AG04450 (cell line): ENCODE data around the gene SPEF1. TPM values are rescaled to one million over a fixed set of nuclear protein-coding genes. Genes with fewer than 3 reads are reported as not detected.

Experiments
- CTCF ChIA-PET: fragments of 300-600, 350-600 bp; formaldehyde crosslinking; extraction: SDS; loops from one replicate; lab custom pipeline; 2022; ENCODE audit warnings: antibody characterized with exemption, inconsistent platforms; lab: Charles Lee
- POLR2A ChIA-PET: fragments of 350-600 bp; formaldehyde crosslinking; extraction: SDS; loops from one replicate; lab custom pipeline; 2021; ENCODE audit warnings: antibody characterized with exemption, inconsistent platforms; lab: Yijun Ruan, JAX
- DNase-seq: peaks from one replicate; pipeline ENCODE4 v3.0.0-alpha.2; 2011; ENCODE audit warnings: low read depth, low spot score
- H3K27ac ChIP-seq: one replicate; pipeline ENCODE4 v1.5.1; 2012; ENCODE audit warnings: low read depth, low read length, control low read depth
- H3K27me3 ChIP-seq: one replicate; pipeline ENCODE4 v1.6.0; 2012; ENCODE audit warnings: low read length; ENCODE audit not compliant: control insufficient read depth, insufficient read depth
- H3K4me3 ChIP-seq: 2 replicates; pipeline ENCODE4 v1.5.1; 2011; ENCODE audit warnings: mild to moderate bottlenecking, low read depth, low read length, control low read depth
- H3K9me3 ChIP-seq: 2 replicates; pipeline ENCODE4 v1.5.1; 2012; ENCODE audit warnings: low read length; ENCODE audit not compliant: control insufficient read depth, insufficient read depth
- CTCF ChIP-seq: IDR thresholded peaks from 2 replicates; pipeline ENCODE4 v1.5.1; 2011; ENCODE audit warnings: low read depth, low read length, control low read depth, inconsistent platforms
- polyA plus RNA-seq: library from polyadenylated mRNA; depleted of rRNA; stranded (reverse); fragments of >200 nt; gene quantifications from 2 replicates; pipeline ENCODE4 v1.2.3, GENCODE V29; 2011

The SPEF1 gene
- polyA plus RNA-seq, 1 experiment, result 0.12 TPM

- DNase-seq, result no peak
- Histone ChIP-seq H3K9me3 (no peaks in the 10 kb centered on the region), H3K27me3 (no peaks in the 10 kb centered on the region), H3K27ac (peak overlapping the region; percentile 99), H3K4me3 (no peak overlapping the region)
- CTCF ChIA-PET, result interaction anchor here (0.7 kb wide), 2 partner anchors 128 to 133 kb away, joined by 3 to 5 read pairs; no protein-coding TSS in a partner anchor
- TF ChIP-seq CTCF, result no peak
- POLR2A ChIA-PET, result interaction anchor here (0.6 kb wide), 1 partner anchor 128 kb away, joined by 3 read pairs; no protein-coding TSS in a partner anchor
Measured at GRCh38 chr20:3808544-3808943, 27.3 kb upstream of the SPEF1 start.

- POLR2A ChIA-PET, result interaction anchor here (0.6 to 2.1 kb wide), 2 partner anchors 9 to 10 kb away, joined by 5 read pairs; partner anchors contain the start of gene CDC25B
Measured at GRCh38 chr20:3804781-3805180, 23.5 kb upstream of the SPEF1 start.

GRCh38 chr20:3804254-3804751 lies 23.1 kb upstream of the SPEF1 start:
- POLR2A ChIA-PET, result interaction anchor here (2.1 kb wide), 1 partner anchor 8 kb away, joined by 5 read pairs; the partner anchor contains the start of gene CDC25B

More at GRCh38 chr20:3804781-3805180, 23.5 kb upstream of the SPEF1 start:
- CTCF ChIA-PET, result interaction anchor here (1.6 to 2.8 kb wide), 2 partner anchors 14 to 16 kb away, joined by 5 to 8 read pairs; partner anchors contain the start of gene AP5S1
- Histone ChIP-seq H3K27me3 (no peaks in the 10 kb centered on the region), H3K9me3 (no peaks in the 10 kb centered on the region; the same call in 1 of the 2 replicates), H3K4me3 (no peak overlapping the region), H3K27ac (peak overlapping the region; percentile 99)
- no peak for DNase-seq
- TF ChIP-seq CTCF, result no peak

GRCh38 chr20:3803854-3804253 lies 22.6 kb upstream of the SPEF1 start:
- TF ChIP-seq CTCF, result no peak
- H3K27ac ChIP-seq, result peak overlapping the region; percentile 57
- CTCF ChIA-PET, result interaction anchor here (2.8 kb wide), 1 partner anchor 15 kb away, joined by 8 read pairs; no protein-coding TSS in a partner anchor
- DNase-seq, result no peak
- no peaks in the 10 kb centered on the region for H3K27me3 ChIP-seq
- POLR2A ChIA-PET, result interaction anchor here (2.1 kb wide), 1 partner anchor 8 kb away, joined by 5 read pairs; the partner anchor contains the start of gene CDC25B
- no peak overlapping the region for H3K4me3 ChIP-seq
- no peaks in the 10 kb centered on the region; the same call in 1 of the 2 replicates for H3K9me3 ChIP-seq

More at GRCh38 chr20:3804254-3804751, 23.1 kb upstream of the SPEF1 start:
- Histone ChIP-seq H3K4me3 (no peak overlapping the region), H3K27ac (peak overlapping the region; percentile 57), H3K27me3 (no peaks in the 10 kb centered on the region), H3K9me3 (no peaks in the 10 kb centered on the region; the same call in 1 of the 2 replicates)
- DNase-seq, result no peak
- TF ChIP-seq CTCF, result no peak
- CTCF ChIA-PET, result interaction anchor here (1.6 to 2.8 kb wide), 2 partner anchors 14 to 17 kb away, joined by 5 to 8 read pairs; partner anchors contain the start of gene AP5S1

- no peak for TF ChIP-seq CTCF
- no peak overlapping the region for H3K27ac ChIP-seq
- no peaks in the 10 kb centered on the region for H3K27me3 ChIP-seq
- POLR2A ChIA-PET, result no interaction called here
- no peak for DNase-seq
- H3K9me3 ChIP-seq, result no peaks in the 10 kb centered on the region; the same call in 1 of the 2 replicates
- CTCF ChIA-PET, result interaction anchor here (2.8 kb wide), 1 partner anchor 15 kb away, joined by 8 read pairs; no protein-coding TSS in a partner anchor
- no peak overlapping the region for H3K4me3 ChIP-seq
Measured at GRCh38 chr20:3803289-3803688, 22.0 kb upstream of the SPEF1 start.
